AG09309 (cell line): ENCODE data around the gene GPR153.
"Not testable (repeated sequence)": the region's sequence is repeated elsewhere in the genome, so short reads cannot be mapped to it uniquely, and the experiment has no call there.

Experiments used
- DNase-seq: peaks from one replicate; pipeline ENCODE4 v3.0.0-alpha.2; 2010; ENCODE audit warnings: low read depth
- H3K4me3 ChIP-seq: 2 replicates; pipeline ENCODE4 v1.5.1; 2011; ENCODE audit warnings: mild to moderate bottlenecking, low read depth, low read length, moderate library complexity; ENCODE audit not compliant: control insufficient read depth
- TF ChIP-seq, protein P1 (sequence below): IDR thresholded peaks from 2 replicates; pipeline ENCODE4 v1.5.1; 2011; ENCODE audit warnings: mild to moderate bottlenecking, low read depth, low read length, inconsistent platforms; ENCODE audit not compliant: insufficient read depth, control insufficient read depth; ENCODE audit errors: missing control alignments

The GPR153 gene

DNA sequence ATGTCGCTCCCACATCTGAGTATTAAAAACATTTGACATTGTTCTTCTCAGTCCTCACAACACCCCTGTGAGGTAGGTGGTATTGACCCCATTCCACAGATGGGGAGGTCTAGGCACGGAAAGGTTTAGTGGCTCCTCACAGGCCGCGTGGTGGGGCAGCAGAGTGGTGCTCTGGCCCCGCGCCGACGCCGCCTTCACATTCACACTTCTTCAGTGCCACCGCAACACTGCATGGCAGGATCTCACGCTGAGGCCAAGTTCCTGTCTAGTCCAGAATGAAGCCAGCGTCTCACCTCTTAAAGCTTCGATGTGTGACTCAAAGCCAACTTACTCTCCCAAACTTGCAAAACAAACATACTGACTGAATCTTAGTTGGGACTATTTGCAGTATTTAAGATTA is 37.3 kb downstream of the GPR153 start:
- DNase-seq, result no peak
- TF ChIP-seq, protein P1, sequence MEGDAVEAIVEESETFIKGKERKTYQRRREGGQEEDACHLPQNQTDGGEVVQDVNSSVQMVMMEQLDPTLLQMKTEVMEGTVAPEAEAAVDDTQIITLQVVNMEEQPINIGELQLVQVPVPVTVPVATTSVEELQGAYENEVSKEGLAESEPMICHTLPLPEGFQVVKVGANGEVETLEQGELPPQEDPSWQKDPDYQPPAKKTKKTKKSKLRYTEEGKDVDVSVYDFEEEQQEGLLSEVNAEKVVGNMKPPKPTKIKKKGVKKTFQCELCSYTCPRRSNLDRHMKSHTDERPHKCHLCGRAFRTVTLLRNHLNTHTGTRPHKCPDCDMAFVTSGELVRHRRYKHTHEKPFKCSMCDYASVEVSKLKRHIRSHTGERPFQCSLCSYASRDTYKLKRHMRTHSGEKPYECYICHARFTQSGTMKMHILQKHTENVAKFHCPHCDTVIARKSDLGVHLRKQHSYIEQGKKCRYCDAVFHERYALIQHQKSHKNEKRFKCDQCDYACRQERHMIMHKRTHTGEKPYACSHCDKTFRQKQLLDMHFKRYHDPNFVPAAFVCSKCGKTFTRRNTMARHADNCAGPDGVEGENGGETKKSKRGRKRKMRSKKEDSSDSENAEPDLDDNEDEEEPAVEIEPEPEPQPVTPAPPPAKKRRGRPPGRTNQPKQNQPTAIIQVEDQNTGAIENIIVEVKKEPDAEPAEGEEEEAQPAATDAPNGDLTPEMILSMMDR, result no peak
- no peak overlapping the region for H3K4me3 ChIP-seq

DNA sequence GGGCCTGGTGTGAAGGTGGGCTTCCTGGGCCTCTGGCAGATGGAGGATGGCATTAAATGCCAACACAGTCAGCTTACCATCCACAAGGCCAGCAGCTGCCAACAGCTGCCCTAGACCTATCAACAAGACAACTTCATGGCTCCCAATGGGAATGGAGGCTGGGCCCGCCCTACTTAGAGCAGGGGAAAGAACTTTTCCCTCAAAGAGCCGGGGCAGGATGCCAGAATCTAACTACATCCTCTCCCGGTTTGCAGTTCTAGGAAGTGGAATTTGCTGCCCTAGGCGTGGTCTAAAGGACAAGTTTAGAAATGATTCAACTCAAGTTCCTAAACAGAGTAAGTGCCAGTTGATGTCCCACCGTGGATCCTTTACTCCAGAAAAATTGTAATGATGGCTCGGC is 38.3 kb downstream of the GPR153 start:
- no peak overlapping the region for H3K4me3 ChIP-seq
- TF ChIP-seq, protein P1, result no peak
- no peak for DNase-seq

DNA sequence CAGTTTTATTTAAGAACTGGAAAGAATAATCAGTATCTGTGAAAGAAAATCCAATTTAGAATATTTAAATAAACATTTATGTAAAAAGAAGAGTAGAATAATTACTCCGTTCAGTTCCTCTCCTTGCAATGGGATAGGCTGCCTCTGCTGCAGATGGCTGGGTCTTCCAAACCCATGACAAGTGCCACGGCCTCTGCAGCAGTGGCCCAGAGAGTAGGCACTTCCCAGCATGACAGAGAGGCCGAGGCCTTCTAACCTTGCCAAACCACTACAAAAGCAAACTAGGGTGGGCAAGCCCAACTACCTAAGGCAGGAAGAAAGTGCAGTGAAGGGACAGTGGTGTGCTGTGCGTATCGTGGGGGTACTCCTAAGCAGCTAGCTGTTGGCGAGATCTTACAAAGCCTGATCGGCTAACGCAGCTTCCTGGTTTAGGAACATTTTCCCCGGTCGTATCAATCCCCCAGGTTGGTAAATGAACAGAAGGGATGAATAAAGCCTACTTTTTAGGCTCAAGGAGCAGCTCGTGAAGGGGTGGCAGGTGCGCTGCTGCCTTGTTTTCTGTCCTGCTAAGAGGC is 39.6 kb downstream of the GPR153 start:
- no peak overlapping the region for H3K4me3 ChIP-seq
- TF ChIP-seq, protein P1, result no peak
- no peak for DNase-seq

DNA sequence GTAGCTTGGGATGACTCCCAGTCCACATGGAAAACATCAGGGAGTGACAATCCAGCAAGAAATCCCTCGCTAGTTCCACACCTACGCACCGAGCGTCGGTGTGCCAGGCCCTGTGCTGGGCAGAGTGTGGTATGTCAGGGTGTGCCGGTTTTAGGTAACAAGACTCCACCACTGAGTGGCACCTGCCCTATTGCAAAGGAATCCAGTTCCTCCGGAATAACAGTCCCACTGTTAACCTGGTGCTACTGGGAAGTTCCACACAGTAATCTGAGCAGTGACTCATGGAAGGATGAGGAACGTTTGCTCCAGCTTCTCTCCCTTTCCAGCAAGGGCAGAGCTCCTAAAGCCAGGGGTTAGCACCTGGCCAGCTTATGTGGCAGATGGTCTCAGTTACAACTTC is 40.7 kb downstream of the GPR153 start:
- DNase-seq, result no peak
- no peak overlapping the region for H3K4me3 ChIP-seq
- TF ChIP-seq, protein P1, result no peak

DNA sequence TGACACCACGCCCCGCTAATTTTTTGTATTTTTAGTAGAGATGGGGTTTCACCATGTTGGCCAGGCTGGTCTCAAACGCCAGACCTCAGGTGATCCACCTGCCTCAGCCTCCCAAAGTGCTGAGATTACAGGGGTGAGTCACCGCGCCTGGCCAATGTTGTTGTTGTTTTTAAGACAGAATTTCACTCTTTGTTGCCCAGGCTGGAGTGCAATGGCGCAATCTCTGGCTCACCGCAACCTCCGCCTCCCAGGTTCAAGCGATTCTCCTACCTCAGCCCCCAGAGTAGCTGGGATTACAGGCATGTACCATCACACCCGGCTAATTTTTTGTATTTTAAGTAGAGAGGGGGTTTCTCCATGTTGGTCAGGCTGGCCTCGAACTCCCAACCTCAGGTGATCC is 41.3 kb downstream of the GPR153 start:
- DNase-seq, result not testable (repeated sequence)

DNA sequence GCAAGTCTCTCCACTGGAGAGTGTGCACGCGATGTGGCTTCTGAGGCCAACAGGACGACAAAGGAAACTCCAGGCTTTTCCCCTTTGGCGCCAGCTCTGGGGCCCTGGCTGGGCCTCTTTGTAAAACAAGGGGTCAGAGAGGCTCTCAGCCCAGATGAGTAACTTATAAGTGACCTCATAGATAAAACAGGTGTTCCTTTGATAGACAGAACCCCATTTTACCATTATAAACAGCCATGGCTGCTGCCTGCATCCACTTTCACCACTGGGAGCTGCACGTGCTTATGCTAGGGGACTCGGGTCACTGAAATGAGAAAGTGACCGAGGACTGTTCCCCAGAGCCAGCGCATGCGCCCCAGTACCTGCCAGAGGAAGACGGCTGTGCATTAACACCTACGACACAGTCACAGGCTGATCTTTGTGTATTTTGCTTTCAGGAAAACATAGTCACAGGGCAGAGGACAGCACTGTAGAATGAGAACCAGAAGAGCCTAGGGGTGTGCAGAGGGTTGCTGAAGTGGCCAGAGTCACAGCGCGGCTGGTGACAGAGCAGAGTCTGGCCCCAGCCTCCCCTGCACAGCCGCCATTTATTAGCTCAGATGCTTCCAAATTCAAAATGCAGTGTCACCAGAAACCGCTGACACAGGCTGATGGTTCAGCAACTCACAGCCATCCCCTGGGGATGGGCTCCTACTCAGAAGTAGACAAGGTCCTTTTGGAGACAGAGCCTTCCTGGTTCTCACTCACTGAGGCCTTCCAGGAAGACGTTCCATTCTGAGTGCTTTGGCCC is 42.3 kb downstream of the GPR153 start:
- no peak for DNase-seq

More for the DNA sequence above, 41.3 kb downstream of the GPR153 start:
- not testable (repeated sequence) for H3K4me3 ChIP-seq

DNA sequence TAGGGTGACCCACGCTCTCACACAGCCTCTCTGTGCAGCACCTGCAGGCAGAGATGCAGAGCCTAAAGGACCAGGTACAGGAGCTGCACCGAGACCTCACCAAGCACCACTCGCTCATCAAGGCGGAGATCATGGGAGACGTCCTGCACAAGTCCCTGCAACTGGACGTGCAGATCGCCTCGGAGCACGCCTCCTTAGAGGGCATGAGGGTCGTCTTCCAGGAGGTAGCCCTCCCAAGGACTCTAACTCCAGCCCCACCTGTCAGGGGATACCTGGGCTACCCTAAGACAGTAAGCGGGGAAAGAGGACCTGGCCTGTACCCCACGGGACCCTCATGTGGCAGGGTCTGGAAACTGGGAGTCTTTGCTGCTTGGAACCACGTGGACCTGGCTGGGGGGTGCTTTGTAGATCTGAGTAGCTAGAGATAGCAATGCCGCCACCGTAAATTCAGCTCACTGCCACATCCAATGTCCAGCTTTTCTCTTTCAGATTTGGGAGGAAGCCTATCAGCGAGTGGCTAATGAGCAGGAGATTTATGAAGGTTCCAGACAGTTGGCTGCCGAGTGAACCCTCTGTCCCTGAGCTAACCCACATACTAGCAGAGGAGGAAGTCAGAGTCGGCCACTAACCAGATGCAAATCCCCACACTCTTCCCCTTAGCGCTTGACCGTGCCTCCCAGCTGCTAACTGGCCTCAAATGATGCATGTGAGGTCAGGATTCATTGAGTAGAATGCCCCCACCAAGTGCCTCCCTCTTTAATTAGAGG is 48.5 kb downstream of the GPR153 start:
- TF ChIP-seq, protein P1, result no peak
- no peak for DNase-seq

More for the DNA sequence above, 42.3 kb downstream of the GPR153 start:
- TF ChIP-seq, protein P1, result no peak
- H3K4me3 ChIP-seq, result no peak overlapping the region

More for the DNA sequence above, 48.5 kb downstream of the GPR153 start:
- H3K4me3 ChIP-seq, result no peak overlapping the region
